CD14-positive monocyte (primary cell): ENCODE data around the gene WDSUB1. TPM values are rescaled to one million over a fixed set of nuclear protein-coding genes. Genes with fewer than 3 reads are reported as not detected.

ENCODE experiments used
- DNase-seq, 3 donors: peaks; one replicate each; pipeline ENCODE4 v3.0.0-alpha.2; 2011 to 2022
- H2AFZ ChIP-seq: 2 replicates; pipeline ENCODE4 v1.6.0; 2012; ENCODE audit warnings: mild to moderate bottlenecking, low read depth, low read length, inconsistent platforms; ENCODE audit not compliant: insufficient read depth, poor library complexity, severe bottlenecking
- H3K27ac ChIP-seq, 2 donors: 1 replicate in 1 of 2; 2 replicates in 1 of 2; pipeline ENCODE4 v1.5.1; 2012 to 2013; ENCODE audit warnings: low read length in 2 of 2, control low read depth in 1 of 2, inconsistent platforms in 1 of 2, low read depth in 1 of 2, mild to moderate bottlenecking in 1 of 2
- H3K27me3 ChIP-seq, 2 donors: one replicate each; pipeline versions ENCODE4 v1.6.0 to v1.6.1; 2011 to 2013; ENCODE audit warnings: low read length in 2 of 2; ENCODE audit not compliant: control insufficient read depth in 2 of 2, insufficient read depth in 2 of 2
- H3K36me3 ChIP-seq, 2 donors: replicated peaks in 1 of 2; 1 replicate in 1 of 2; 2 replicates in 1 of 2; pipeline versions ENCODE4 v1.5.1 to v1.6.1; 2012 to 2013; ENCODE audit warnings: low read length in 2 of 2, control low read depth in 1 of 2, inconsistent platforms in 1 of 2, mild to moderate bottlenecking in 1 of 2; ENCODE audit not compliant: insufficient read depth in 2 of 2, control insufficient read depth in 1 of 2
- H3K4me1 ChIP-seq, 2 donors: 1 replicate in 1 of 2; 2 replicates in 1 of 2; pipeline versions ENCODE4 v1.5.1 to v1.6.1; 2012 to 2013; ENCODE audit warnings: low read length in 2 of 2, control low read depth in 1 of 2, inconsistent platforms in 1 of 2, mild to moderate bottlenecking in 1 of 2, moderate library complexity in 1 of 2; ENCODE audit not compliant: insufficient read depth in 2 of 2, control insufficient read depth in 1 of 2
- H3K4me2 ChIP-seq: replicated peaks from 2 replicates; pipeline ENCODE3; 2012; ENCODE audit warnings: low read length, moderate library complexity, mild to moderate bottlenecking; ENCODE audit not compliant: poor library complexity, severe bottlenecking; ENCODE audit errors: extremely low read depth
- H3K4me3 ChIP-seq, 3 experiments: fragments of 200-600 bp in 1 of 3; sonication (generic) in 1 of 3; replicated peaks in 1 of 3; 1 replicate in 2 of 3; 2 replicates in 1 of 3; pipeline ENCODE4 v1.5.1; 2011 to 2013; ENCODE audit warnings: low read length in 3 of 3, mild to moderate bottlenecking in 3 of 3, control low read depth in 2 of 3, low read depth in 2 of 3, inconsistent platforms in 1 of 3, moderate library complexity in 1 of 3
- H3K79me2 ChIP-seq: 2 replicates; pipeline ENCODE4 v1.6.0; 2012; ENCODE audit warnings: mild to moderate bottlenecking, control low read depth, inconsistent platforms, low read length, moderate library complexity; ENCODE audit not compliant: insufficient read depth
- H3K9ac ChIP-seq: 2 replicates; pipeline ENCODE4 v1.6.0; 2017; ENCODE audit warnings: low read length, mild to moderate bottlenecking; ENCODE audit not compliant: insufficient read depth, poor library complexity, severe bottlenecking
- H3K9me3 ChIP-seq, 2 donors: replicated peaks in 1 of 2; 1 replicate in 1 of 2; 2 replicates in 1 of 2; pipeline versions ENCODE4 v1.5.1 to v1.6.1; 2012 to 2013; ENCODE audit warnings: low read length in 2 of 2, control low read depth in 1 of 2; ENCODE audit not compliant: control insufficient read depth in 1 of 2, insufficient read depth in 1 of 2
- H4K20me1 ChIP-seq: 2 replicates; pipeline ENCODE4 v1.6.0; 2012; ENCODE audit warnings: mild to moderate bottlenecking, low read length, control low read depth, moderate library complexity; ENCODE audit not compliant: insufficient read depth
- H3K27ac Mint-ChIP-seq, 7 donors: one replicate each; pipeline ENCODE4 v1.8.0; 2020; ENCODE audit warnings: mild to moderate bottlenecking in 7 of 7, mixed read lengths in 7 of 7, moderate library complexity in 6 of 7, inconsistent platforms in 2 of 7
- H3K27me3 Mint-ChIP-seq, 3 donors: one replicate each; pipeline ENCODE4 v1.8.0; 2021 to 2022; ENCODE audit warnings: low read depth in 3 of 3, mild to moderate bottlenecking in 3 of 3, mixed read lengths in 3 of 3, moderate library complexity in 3 of 3, inconsistent platforms in 1 of 3
- H3K36me3 Mint-ChIP-seq, 2 donors: one replicate each; pipeline ENCODE4 v1.8.0; 2020; ENCODE audit warnings: mixed read lengths in 2 of 2, inconsistent platforms in 1 of 2, mild to moderate bottlenecking in 1 of 2
- H3K4me1 Mint-ChIP-seq: one replicate; pipeline ENCODE4 v1.8.0; 2020; ENCODE audit warnings: mild to moderate bottlenecking, mixed read lengths
- H3K4me3 Mint-ChIP-seq, 2 donors: one replicate each; pipeline ENCODE4 v1.8.0; 2020; ENCODE audit warnings: mild to moderate bottlenecking in 2 of 2, mixed read lengths in 2 of 2, moderate library complexity in 1 of 2
- H3K9me3 Mint-ChIP-seq, 7 donors: one replicate each; pipeline ENCODE4 v1.8.0; 2020 to 2022; ENCODE audit warnings: mixed read lengths in 7 of 7, mild to moderate bottlenecking in 6 of 7, moderate library complexity in 6 of 7, inconsistent platforms in 2 of 7
- CTCF ChIP-seq: fragments of 200-600 bp; IDR thresholded peaks from one replicate; pipeline ENCODE4 v1.8.0; 2022; ENCODE audit warnings: antibody characterized with exemption, mild to moderate bottlenecking
- WGBS: methylation state at CpG from one replicate; pipeline ENCODE4 v1.1.5; 2013; ENCODE audit warnings: missing lambda C conversion rate; ENCODE audit not compliant: insufficient coverage; 5-methylcytosine and 5-hydroxymethylcytosine counted together
- intact Hi-C, 2 donors: fragments of 100-400 bp; cut with micrococcal nuclease; formaldehyde crosslinking; loops; one replicate each; pipeline versions ENCODE4 v1.15.0 to v1.15.1; 2023
- polyA plus RNA-seq, 3 donors: library from polyadenylated mRNA; depleted of rRNA in 1 of 3; unstranded in 2 of 3; stranded (reverse) in 1 of 3; fragments of 300-500 nt in 2 of 3; fragments of >200 nt in 1 of 3; fragmentation: Illumina TruSeq in 2 of 3; gene quantifications; 1 replicate in 2 of 3; 2 replicates in 1 of 3; pipeline ENCODE4 v1.2.3, GENCODE V29; 2012 to 2021

WDSUB1 gene
- polyA plus RNA-seq, 3 donors, result 9.4 to 17.8 (median 10.1) TPM

- H4K20me1 ChIP-seq, result no peaks in the 10 kb centered on the region
- H3K4me1 Mint-ChIP-seq, result peaks cover 20% of the 10 kb centered on the region
- H3K4me2 ChIP-seq, result no peak overlapping the region
- no peak for TF ChIP-seq CTCF
- DNase-seq, result no peak
- no peaks in the 10 kb centered on the region for H3K79me2 ChIP-seq
- peaks cover 30 to 34% of the 10 kb centered on the region in 2 donors for H3K36me3 ChIP-seq
- H3K9me3 Mint-ChIP-seq, result peaks cover 0 to 3% (median 0%) of the 10 kb centered on the region in 7 donors
- H3K27ac ChIP-seq, result no peak overlapping the region
- no peaks in the 10 kb centered on the region for H3K27me3 ChIP-seq
- no peak overlapping the region for H3K4me3 Mint-ChIP-seq
- peaks cover 27 to 37% of the 10 kb centered on the region in 2 donors for H3K36me3 Mint-ChIP-seq
- H3K4me1 ChIP-seq, result peaks cover 18 to 25% of the 10 kb centered on the region in 2 donors
- H3K4me3 ChIP-seq, result no peak overlapping the region
- no peak overlapping the region for H3K27ac Mint-ChIP-seq
- intact Hi-C loops, result no loop called here
- H2AFZ ChIP-seq, result no peak overlapping the region
- no peaks in the 10 kb centered on the region for H3K9me3 ChIP-seq
- no peak overlapping the region for H3K9ac ChIP-seq
- no CpG with 5 or more reads among the region's 4 CpGs for WGBS
- H3K27me3 Mint-ChIP-seq, result no peaks in the 10 kb centered on the region
Observed at GRCh38 chr2:159252905-159253304, 33.6 kb downstream of the WDSUB1 start.

- peaks cover 0 to 2% (median 0%) of the 10 kb centered on the region in 7 donors for H3K9me3 Mint-ChIP-seq
- H3K9ac ChIP-seq, result no peak overlapping the region
- H3K27ac Mint-ChIP-seq, result peak overlapping the region in 2 of 7 donors; percentile 84 to 96
- no peaks in the 10 kb centered on the region for H3K9me3 ChIP-seq
- TF ChIP-seq CTCF, result no peak
- peaks cover 35 to 40% of the 10 kb centered on the region in 2 donors for H3K36me3 Mint-ChIP-seq
- no peak overlapping the region for H3K4me2 ChIP-seq
- H4K20me1 ChIP-seq, result no peaks in the 10 kb centered on the region
- H3K27me3 Mint-ChIP-seq, result no peaks in the 10 kb centered on the region
- H3K4me3 ChIP-seq, result no peak overlapping the region
- intact Hi-C loops, result no loop called here
- H3K27ac ChIP-seq, result peak overlapping the region in 1 of 2 donors; percentile 23
- peaks cover 28 to 32% of the 10 kb centered on the region in 2 donors for H3K36me3 ChIP-seq
- H3K4me3 Mint-ChIP-seq, result no peak overlapping the region
- peaks cover 20% of the 10 kb centered on the region for H3K4me1 Mint-ChIP-seq
- peak in 1 of 3 donors; percentile 6 for DNase-seq
- H3K4me1 ChIP-seq, result peaks cover 18 to 25% of the 10 kb centered on the region in 2 donors
- no CpG with 5 or more reads among the region's 12 CpGs for WGBS
- H3K79me2 ChIP-seq, result no peaks in the 10 kb centered on the region
- H2AFZ ChIP-seq, result no peak overlapping the region
- no peaks in the 10 kb centered on the region for H3K27me3 ChIP-seq
Observed at GRCh38 chr2:159251296-159252173, 35.0 kb downstream of the WDSUB1 start.
